GM13976 (cell line): ENCODE measurements around the gene CLSTN3.

Experiments used
- DNase-seq: peaks from one replicate; pipeline ENCODE4 v3.0.0; 2012; ENCODE audit warnings: low spot score
- in situ Hi-C: fragments of 300-500 bp; cut with MboI; formaldehyde crosslinking; loops from one replicate; pipeline ENCODE4 v1.12.0; 2022; ENCODE audit warnings: low sequenced_read_pairs, mixed read lengths, inconsistent platforms; ENCODE audit not compliant: unreplicated experiment
- TF ChIP-seq, protein P1 (sequence below): IDR thresholded peaks from 2 replicates; pipeline ENCODE4 v1.5.1; 2012; ENCODE audit warnings: borderline replicate concordance, mild to moderate bottlenecking; ENCODE audit not compliant: insufficient read depth; ENCODE audit errors: extremely low read depth, missing control alignments, control extremely low read depth

The CLSTN3 gene

DNA sequence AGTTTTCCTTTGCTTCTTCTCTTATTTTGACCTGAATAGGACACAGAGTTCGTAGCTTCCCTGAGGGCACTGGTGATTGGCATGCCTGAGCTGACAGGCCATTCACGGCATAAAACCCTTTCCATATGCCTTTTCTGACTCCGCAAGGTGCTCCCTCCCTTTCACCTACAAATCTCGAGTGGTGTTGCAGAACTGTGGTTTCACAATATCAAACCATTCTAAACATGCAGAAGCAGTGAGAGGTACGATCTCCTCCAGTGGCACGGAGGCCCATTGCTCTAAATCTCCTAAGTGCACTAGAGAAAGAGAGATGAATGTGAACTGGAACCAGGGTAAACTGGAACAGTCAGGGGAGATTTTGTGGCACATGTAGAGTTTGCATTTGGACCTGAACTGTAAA lies 23.9 kb downstream of the CLSTN3 start:
- peak; percentile 5 for DNase-seq
- TF ChIP-seq, protein P1, sequence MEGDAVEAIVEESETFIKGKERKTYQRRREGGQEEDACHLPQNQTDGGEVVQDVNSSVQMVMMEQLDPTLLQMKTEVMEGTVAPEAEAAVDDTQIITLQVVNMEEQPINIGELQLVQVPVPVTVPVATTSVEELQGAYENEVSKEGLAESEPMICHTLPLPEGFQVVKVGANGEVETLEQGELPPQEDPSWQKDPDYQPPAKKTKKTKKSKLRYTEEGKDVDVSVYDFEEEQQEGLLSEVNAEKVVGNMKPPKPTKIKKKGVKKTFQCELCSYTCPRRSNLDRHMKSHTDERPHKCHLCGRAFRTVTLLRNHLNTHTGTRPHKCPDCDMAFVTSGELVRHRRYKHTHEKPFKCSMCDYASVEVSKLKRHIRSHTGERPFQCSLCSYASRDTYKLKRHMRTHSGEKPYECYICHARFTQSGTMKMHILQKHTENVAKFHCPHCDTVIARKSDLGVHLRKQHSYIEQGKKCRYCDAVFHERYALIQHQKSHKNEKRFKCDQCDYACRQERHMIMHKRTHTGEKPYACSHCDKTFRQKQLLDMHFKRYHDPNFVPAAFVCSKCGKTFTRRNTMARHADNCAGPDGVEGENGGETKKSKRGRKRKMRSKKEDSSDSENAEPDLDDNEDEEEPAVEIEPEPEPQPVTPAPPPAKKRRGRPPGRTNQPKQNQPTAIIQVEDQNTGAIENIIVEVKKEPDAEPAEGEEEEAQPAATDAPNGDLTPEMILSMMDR = no peak
- in situ Hi-C loops = no loop called here

GRCh38 chr12:7154901-7155470 lies 24.8 kb downstream of the CLSTN3 start:
- in situ Hi-C loops = no loop called here
- peak; percentile 10 for DNase-seq
- TF ChIP-seq, protein P1 = no peak

- DNase-seq = peak; percentile 15
- TF ChIP-seq, protein P1 = no peak
- in situ Hi-C loops = no loop called here
Measured at GRCh38 chr12:7155471-7156034, 25.4 kb downstream of the CLSTN3 start.

DNA sequence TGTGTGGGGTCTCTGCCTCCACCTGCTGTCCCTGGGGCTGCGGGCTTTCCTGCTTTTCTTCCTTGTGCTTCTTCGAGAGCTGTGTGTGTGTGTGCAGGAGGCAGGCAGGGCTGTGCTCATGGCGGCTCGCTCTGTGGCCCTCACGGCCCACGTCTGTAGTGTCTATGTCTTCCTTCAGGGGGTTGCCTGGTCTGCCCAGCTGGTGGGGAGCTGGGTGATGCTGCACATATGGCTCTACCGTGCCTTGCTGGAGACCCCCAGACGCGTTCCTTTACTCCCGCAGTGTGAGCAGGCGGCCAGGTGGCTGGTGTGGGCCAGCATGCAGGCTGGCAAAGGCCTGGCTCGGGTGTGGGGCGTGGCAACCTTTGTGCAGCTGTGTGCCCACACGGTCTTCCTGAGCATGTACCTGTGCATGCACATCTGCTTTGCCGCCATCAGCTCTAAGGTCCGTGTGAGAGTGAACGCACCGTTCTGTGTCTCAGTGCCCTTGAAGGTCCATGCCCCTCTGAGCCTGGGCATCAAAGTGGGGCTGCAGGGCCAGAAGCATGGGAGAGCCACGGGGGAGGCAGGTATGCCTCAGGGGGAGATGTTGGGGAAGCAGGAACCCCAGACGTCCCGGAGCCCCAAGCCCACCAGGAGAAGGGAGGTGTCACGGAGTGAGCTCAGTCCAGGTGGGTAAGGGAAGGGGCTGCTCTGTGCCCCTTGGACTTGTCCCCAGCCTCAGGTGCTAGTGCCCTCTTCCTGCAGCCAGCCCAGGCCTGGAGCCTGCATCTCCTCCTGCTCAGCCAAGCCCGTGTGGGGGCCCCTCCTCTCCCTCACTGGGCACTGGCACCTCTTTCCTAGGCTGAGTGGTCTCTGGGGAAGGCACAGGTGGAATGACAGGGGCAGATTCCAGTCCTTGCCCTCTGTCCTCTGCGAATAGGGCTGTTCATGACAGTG lies 26.4 kb downstream of the CLSTN3 start:
- DNase-seq = peak; percentile 24
- in situ Hi-C loops = no loop called here
- TF ChIP-seq, protein P1 = no peak

DNA sequence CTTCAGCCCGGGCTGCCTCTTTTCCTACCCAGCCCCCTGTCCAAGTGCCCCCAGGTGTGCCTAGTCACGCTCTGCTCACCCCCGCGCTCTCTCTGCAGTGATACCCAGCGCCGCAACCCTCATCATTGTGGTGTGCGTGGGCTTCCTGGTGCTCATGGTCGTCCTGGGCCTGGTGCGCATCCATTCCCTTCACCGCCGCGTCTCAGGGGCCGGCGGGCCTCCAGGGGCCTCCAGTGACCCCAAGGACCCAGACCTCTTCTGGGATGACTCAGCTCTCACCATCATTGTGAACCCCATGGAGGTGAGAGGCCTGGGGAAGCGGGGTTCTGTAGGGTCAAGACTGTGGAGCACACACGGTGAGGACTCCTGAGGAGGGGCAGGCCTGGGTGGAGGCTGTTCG lies 27.2 kb downstream of the CLSTN3 start:
- TF ChIP-seq, protein P1 = no peak
- in situ Hi-C loops = no loop called here
- DNase-seq = no peak

- in situ Hi-C loops = no loop called here
- DNase-seq = peak; percentile 18
- TF ChIP-seq, protein P1 = no peak
Measured at GRCh38 chr12:7158781-7159609, 28.8 kb downstream of the CLSTN3 start.
